ENCODE data around the gene TSPAN3. TPM values are rescaled to one million over a fixed set of nuclear protein-coding genes. Genes with fewer than 3 reads are reported as not detected.

Gene TSPAN3
- total RNA-seq, 4 donors from 2014 or later, result 163 to 205 (median 171) TPM

- no peak for TF ChIP-seq EP300 (IDR thresholded peaks at IDR 0.05)
- TF ChIP-seq POLR2A (IDR thresholded peaks at IDR 0.05), result no peak
- no peak for TF ChIP-seq POLR2AphosphoS5 (IDR thresholded peaks at IDR 0.05)
- TF ChIP-seq, protein P1, sequence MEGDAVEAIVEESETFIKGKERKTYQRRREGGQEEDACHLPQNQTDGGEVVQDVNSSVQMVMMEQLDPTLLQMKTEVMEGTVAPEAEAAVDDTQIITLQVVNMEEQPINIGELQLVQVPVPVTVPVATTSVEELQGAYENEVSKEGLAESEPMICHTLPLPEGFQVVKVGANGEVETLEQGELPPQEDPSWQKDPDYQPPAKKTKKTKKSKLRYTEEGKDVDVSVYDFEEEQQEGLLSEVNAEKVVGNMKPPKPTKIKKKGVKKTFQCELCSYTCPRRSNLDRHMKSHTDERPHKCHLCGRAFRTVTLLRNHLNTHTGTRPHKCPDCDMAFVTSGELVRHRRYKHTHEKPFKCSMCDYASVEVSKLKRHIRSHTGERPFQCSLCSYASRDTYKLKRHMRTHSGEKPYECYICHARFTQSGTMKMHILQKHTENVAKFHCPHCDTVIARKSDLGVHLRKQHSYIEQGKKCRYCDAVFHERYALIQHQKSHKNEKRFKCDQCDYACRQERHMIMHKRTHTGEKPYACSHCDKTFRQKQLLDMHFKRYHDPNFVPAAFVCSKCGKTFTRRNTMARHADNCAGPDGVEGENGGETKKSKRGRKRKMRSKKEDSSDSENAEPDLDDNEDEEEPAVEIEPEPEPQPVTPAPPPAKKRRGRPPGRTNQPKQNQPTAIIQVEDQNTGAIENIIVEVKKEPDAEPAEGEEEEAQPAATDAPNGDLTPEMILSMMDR (IDR thresholded peaks at IDR 0.05), result no peak
- Histone ChIP-seq H3K4me1 (peaks cover 0 to 28% (median 12%) of the 10 kb centered on the region in 3 donors), H3K27ac (no peak overlapping the region), H3K36me3 (no peaks in the 10 kb centered on the region), H3K27me3 (no peaks in the 10 kb centered on the region), H3K9me3 (no peaks in the 10 kb centered on the region), H3K4me3 (no peak overlapping the region)
- no peak for ATAC-seq
- 80% methylated on average over 5 of the region's 8 CpGs; no CpG with 5 or more reads in 1 of the 2 donors for WGBS, 2 donors (ENCODE audit: low coverage in 1 of 2)
Observed at GRCh38 chr15:76998663-76999285, 72.1 kb downstream of the TSPAN3 start.

DNA sequence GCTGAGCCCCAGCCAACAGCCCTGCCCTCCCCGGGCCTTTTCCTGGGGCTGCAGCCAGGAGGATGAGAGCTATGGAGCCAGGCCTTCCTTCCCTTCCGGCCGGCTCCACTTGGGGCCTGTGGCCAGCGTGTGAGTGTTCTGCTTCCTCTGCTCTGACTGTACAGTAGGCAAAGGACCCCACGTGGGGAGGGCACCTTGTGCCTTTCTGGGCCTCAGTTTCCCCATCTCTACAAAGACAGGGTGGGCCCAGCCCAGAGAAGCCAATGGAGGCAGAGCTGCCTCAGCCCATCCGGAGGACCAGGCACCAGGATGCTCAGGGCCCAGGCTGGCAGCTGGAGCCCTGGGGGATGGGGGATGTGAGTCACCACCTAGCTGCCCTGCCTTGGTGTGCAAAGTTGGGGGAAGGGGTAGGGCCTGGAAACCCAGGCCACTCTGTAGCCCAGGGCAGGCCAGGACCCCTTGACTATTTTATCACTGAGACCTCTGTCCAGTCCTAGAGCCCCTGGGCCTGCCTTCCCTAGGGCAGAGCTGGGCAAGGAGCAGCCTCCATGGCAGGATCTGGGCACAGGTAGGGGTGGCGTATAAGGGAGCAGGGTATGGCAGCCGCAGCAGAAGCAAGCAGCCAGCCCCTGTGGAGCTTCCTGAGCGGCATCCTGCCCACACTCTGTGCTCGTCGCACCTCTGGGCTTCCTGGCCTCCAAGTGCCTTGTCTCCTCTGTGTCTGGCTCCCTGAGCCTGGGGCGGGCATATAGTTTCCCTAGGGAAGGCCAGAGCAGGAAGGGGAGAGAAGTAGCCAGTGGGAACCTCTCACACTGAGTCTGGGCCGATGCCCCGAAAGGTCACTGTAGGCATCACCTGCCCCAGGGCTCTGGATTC is 74.1 kb downstream of the TSPAN3 start:
- peak; percentile 46 for ATAC-seq
- H3K27ac ChIP-seq, result peak overlapping the region in 3 of 4 donors; percentile 75 to 78 (median 77)

GRCh38 chr15:76996076-76996525 is 74.8 kb downstream of the TSPAN3 start:
- Histone ChIP-seq H3K27me3 (no peaks in the 10 kb centered on the region), H3K27ac (peak overlapping the region in 3 of 4 donors; percentile 75 to 78 (median 77)), H3K36me3 (no peaks in the 10 kb centered on the region), H3K9me3 (no peaks in the 10 kb centered on the region), H3K4me3 (peak overlapping the region in 1 of 2 donors; percentile 39), H3K4me1 (peaks cover 0 to 28% (median 12%) of the 10 kb centered on the region in 3 donors)
- no CpG with 5 or more reads among the region's 9 CpGs for WGBS, 2 donors (ENCODE audit: low coverage in 1 of 2)
- no peak for ATAC-seq
- TF ChIP-seq, protein P1 (IDR thresholded peaks at IDR 0.05), result no peak

More for the DNA sequence above, 74.1 kb downstream of the TSPAN3 start:
- no peaks in the 10 kb centered on the region for H3K36me3 ChIP-seq
- H3K9me3 ChIP-seq, result no peaks in the 10 kb centered on the region
- 90 to 100% methylated on average over 2 of the region's 14 CpGs for WGBS, 2 donors (ENCODE audit: low coverage in 1 of 2)
- no peaks in the 10 kb centered on the region for H3K27me3 ChIP-seq
- TF ChIP-seq, protein P1 (IDR thresholded peaks at IDR 0.05), result peak in 1 of 4 experiments; percentile 10
- TF ChIP-seq POLR2AphosphoS5 (IDR thresholded peaks at IDR 0.05), result no peak
- peak overlapping the region in 1 of 2 donors; percentile 39 for H3K4me3 ChIP-seq
- peaks cover 0 to 28% (median 12%) of the 10 kb centered on the region in 3 donors for H3K4me1 ChIP-seq

DNA sequence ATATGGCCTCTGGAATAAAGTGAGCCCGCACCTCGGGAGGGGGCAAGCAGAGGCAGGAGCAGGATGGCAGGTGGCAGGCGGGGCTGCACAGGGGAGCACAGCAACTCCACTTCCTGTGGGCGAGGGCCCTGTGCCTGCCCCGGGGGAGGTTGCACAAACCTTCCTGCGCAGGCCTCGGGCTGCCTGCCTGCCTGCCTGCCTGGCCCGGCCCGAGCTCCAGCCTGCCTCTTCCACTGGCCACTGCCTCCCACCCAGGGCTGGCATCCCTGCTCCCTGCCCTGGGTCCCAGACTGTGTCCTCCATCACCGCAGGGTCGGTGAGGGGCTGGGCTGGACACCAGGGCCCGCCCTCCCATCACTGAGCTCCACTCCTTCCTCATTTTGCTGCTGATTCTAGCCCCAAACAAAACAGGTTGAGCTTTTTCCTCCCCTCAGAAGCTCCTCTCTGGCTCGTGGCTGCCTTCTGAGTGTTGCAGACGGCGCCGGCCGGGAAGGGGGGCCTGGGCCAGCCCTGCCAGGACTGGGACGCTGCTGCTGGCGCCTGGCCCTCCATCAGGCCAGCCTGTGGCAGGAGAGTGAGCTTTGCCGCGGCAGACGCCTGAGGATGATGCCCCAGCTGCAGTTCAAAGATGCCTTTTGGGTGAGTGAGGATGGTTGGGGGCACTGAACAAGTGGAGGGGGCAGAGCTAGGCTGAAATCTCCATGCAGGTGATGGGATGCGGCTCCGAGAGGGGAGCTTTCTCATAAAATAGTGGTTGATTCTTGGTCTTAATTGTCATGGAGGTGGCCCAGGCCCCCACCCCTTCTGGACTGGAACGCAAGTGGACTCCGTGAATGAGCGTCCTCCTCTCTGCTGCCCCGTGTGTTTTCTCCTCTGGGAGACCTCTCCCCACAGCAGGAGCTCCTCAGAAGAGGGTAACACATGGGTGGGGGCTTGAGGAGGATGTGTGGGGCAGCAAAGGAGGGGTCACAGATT is 75.7 kb downstream of the TSPAN3 start, which contains the start of gene PSTPIP1:
PSTPIP1 (plus strand) TSS at position 156 of the 975 bp plus-strand sequence; CDS start at position 604, 448 bp downstream.
- peak; percentile 79 for ATAC-seq
- Histone ChIP-seq H3K36me3 (no peaks in the 10 kb centered on the region), H3K4me3 (peak within 1 kb of the TSS in 1 of 2 donors; percentile 39), H3K9me3 (no peaks in the 10 kb centered on the region), H3K4me1 (peaks cover 0 to 28% (median 12%) of the 10 kb centered on the region in 3 donors), H3K27me3 (no peaks in the 10 kb centered on the region), H3K27ac (peak within 1 kb of the TSS in 3 of 4 donors; percentile 75 to 78 (median 77))
- TF ChIP-seq POLR2AphosphoS5 (IDR thresholded peaks at IDR 0.05), result no peak
- TF ChIP-seq EP300 (IDR thresholded peaks at IDR 0.05), result no peak
- no peak for TF ChIP-seq POLR2A (IDR thresholded peaks at IDR 0.05)
- TF ChIP-seq, protein P1 (IDR thresholded peaks at IDR 0.05), result no peak
- 61% methylated on average over 6 of the region's 28 CpGs; no CpG with 5 or more reads in 1 of the 2 donors for WGBS, 2 donors (ENCODE audit: low coverage in 1 of 2)

Measured in gastroesophageal sphincter (tissue), 4 donors.